ENCODE results near the gene EFTUD2.
A peak's percentile ranks its signal among the peaks of the same experiment; 100 is the strongest.

EFTUD2 gene

GRCh38 chr17:44878627-44879221 lies 20.5 kb downstream of the EFTUD2 start:
- no peak overlapping the region for H3K27ac ChIP-seq
- TF ChIP-seq ZFX (IDR thresholded peaks at IDR 0.05; ENCODE audit: borderline replicate concordance): no peak
- TF ChIP-seq CTCF (IDR thresholded peaks at IDR 0.05): peak; percentile 79

GRCh38 chr17:44877121-44877520 lies 22.1 kb downstream of the EFTUD2 start:
- H3K27ac ChIP-seq: no peak overlapping the region
- TF ChIP-seq ZFX (IDR thresholded peaks at IDR 0.05; ENCODE audit: borderline replicate concordance) (no peak), CTCF (IDR thresholded peaks at IDR 0.05) (no peak)

GRCh38 chr17:44875761-44876160 lies 23.5 kb downstream of the EFTUD2 start:
- TF ChIP-seq ZFX (IDR thresholded peaks at IDR 0.05; ENCODE audit: borderline replicate concordance): no peak
- TF ChIP-seq CTCF (IDR thresholded peaks at IDR 0.05): no peak
- no peak overlapping the region for H3K27ac ChIP-seq

- H3K27ac ChIP-seq: no peak overlapping the region
- TF ChIP-seq ZFX (IDR thresholded peaks at IDR 0.05; ENCODE audit: borderline replicate concordance): no peak
- TF ChIP-seq CTCF (IDR thresholded peaks at IDR 0.05): no peak
These were observed 27.0 kb downstream of the EFTUD2 start for GRCh38 chr17:44872131-44872768.

GRCh38 chr17:44871556-44871955 lies 27.7 kb downstream of the EFTUD2 start:
- no peak for TF ChIP-seq ZFX (IDR thresholded peaks at IDR 0.05; ENCODE audit: borderline replicate concordance)
- TF ChIP-seq CTCF (IDR thresholded peaks at IDR 0.05): no peak

GRCh38 chr17:44867841-44868240 lies 31.4 kb downstream of the EFTUD2 start:
- no peak overlapping the region for H3K27ac ChIP-seq
- TF ChIP-seq CTCF (IDR thresholded peaks at IDR 0.05) (no peak), ZFX (IDR thresholded peaks at IDR 0.05; ENCODE audit: borderline replicate concordance) (no peak)

More at GRCh38 chr17:44871556-44871955, 27.7 kb downstream of the EFTUD2 start:
- no peak overlapping the region for H3K27ac ChIP-seq

- H3K27ac ChIP-seq: no peak overlapping the region
- TF ChIP-seq ZFX (IDR thresholded peaks at IDR 0.05; ENCODE audit: borderline replicate concordance) (no peak), CTCF (IDR thresholded peaks at IDR 0.05) (no peak)
These were observed 33.3 kb downstream of the EFTUD2 start for GRCh38 chr17:44865931-44866330.

Measured in 22Rv1 (cell line).